HAP-1 (cell line): ENCODE measurements around the gene PABPN1L.

ENCODE experiments used
- DNase-seq, 2 experiments: peaks; one replicate each; pipeline ENCODE4 v3.0.0-alpha.2; 2016 to 2020; ENCODE audit warnings: low spot score in 2 of 2
- H3K27me3 ChIP-seq: fragments of 250-450 bp; sonication (Bioruptor Pico); 2 replicates; pipeline ENCODE4 v1.5.1; 2020; ENCODE audit warnings: low read depth, mild to moderate bottlenecking, moderate library complexity
- H3K36me3 ChIP-seq: fragments of 250-450 bp; sonication (Bioruptor Pico); replicated peaks from 2 replicates; pipeline ENCODE4 v1.5.1; 2020; ENCODE audit warnings: mild to moderate bottlenecking
- H3K4me1 ChIP-seq: fragments of 250-450 bp; sonication (Bioruptor Pico); 2 replicates; pipeline ENCODE4 v1.5.1; 2020; ENCODE audit warnings: mild to moderate bottlenecking
- H3K4me3 ChIP-seq: fragments of 250-450 bp; sonication (Bioruptor Pico); 2 replicates; pipeline ENCODE4 v1.5.1; 2020; ENCODE audit warnings: mild to moderate bottlenecking, moderate library complexity
- H3K9me3 ChIP-seq: fragments of 250-450 bp; sonication (Bioruptor Pico); 2 replicates; pipeline ENCODE4 v1.5.1; 2020; ENCODE audit warnings: mild to moderate bottlenecking, moderate library complexity
- in situ Hi-C: fragments of 300-500 bp; cut with MboI; formaldehyde crosslinking; loops from 3 replicates; pipeline ENCODE4 v1.14.3; 2020; ENCODE audit warnings: low sequenced_read_pairs, inconsistent platforms, mixed read lengths

The PABPN1L gene

DNA sequence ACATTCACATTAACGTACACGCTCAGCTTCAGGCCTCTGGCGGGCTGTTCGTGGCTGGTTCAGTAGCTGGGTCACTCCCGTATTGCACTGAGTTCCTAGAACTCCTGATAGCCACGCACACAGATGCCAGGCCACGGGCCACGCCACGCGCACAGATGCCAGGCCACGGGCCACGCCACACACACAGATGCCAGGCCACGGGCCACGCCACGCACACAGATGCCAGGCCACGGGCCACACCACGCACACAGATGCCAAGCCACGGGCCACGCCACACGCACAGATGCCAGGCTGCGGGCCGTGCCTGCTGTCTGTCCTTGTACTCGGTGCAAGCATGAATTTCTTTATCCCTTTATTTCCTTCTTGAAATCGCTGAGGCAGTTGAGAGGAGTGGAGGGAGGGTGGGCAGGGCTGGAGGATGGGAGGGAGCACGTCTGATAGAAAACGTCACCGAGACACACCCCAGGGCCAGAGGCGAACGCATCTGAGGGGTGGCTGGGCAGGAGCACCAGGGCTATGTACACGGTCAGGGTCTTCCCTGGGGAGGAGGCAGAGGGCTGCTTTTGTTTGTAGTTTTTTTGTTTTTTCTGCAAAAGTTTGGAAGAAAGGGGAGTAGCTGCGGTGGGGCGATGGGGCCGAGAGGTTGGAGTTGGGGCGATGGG, 8.6 kb upstream of the PABPN1L start:
- in situ Hi-C loops, result no loop called here
- no peak for DNase-seq
- Histone ChIP-seq H3K4me1 (no peaks in the 10 kb centered on the region), H3K9me3 (no peaks in the 10 kb centered on the region), H3K36me3 (no peaks in the 10 kb centered on the region), H3K4me3 (no peak overlapping the region), H3K27me3 (peaks cover 22% of the 10 kb centered on the region)

DNA sequence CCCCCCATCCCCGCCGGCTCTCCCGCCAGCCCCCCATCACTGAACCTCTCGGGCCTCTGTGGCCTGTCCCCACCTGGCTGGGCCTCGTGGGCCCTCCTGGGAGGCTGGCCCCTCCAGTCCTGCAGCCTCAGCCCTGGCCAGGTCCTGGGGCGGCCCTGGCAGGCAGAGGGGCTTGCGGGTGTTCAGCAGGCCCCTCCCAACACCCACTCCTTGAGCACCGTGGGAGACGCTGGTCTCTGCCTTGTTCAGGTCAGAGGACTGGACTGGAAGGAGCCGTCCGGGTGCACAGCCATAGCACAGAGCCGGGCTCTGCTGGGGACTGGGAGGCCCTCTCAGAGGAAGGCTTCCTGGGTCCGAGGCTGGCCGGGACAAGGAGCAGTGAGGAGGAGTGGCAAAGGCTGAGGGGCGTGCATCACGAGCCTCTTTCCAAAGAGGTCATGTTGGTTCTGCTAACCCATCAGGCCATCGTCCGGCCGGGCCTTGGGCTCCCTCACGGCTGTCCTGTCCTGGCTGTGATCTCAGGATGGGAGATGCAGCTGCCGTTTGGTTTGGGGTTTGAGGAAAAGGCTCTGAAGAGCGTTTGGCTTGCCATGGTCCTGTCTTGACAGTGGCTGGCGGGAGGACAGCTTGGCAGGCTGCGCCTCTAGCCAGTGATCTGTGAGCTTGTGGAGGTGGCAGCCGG, 6.3 kb upstream of the PABPN1L start:
- no peak for DNase-seq
- Histone ChIP-seq H3K4me1 (no peaks in the 10 kb centered on the region), H3K27me3 (peaks cover 33% of the 10 kb centered on the region), H3K9me3 (no peaks in the 10 kb centered on the region), H3K4me3 (no peak overlapping the region), H3K36me3 (no peaks in the 10 kb centered on the region)
- in situ Hi-C loops, result no loop called here

- DNase-seq, result no peak
- H3K4me1 ChIP-seq, result no peaks in the 10 kb centered on the region
- H3K4me3 ChIP-seq, result no peak overlapping the region
- in situ Hi-C loops, result no loop called here
- H3K9me3 ChIP-seq, result no peaks in the 10 kb centered on the region
- peaks cover 36% of the 10 kb centered on the region for H3K27me3 ChIP-seq
- no peaks in the 10 kb centered on the region for H3K36me3 ChIP-seq
Observed at GRCh38 chr16:88871730-88872416, 5.4 kb upstream of the PABPN1L start.

GRCh38 chr16:88871349-88871702, 4.9 kb upstream of the PABPN1L start:
- Histone ChIP-seq H3K4me3 (no peak overlapping the region), H3K36me3 (no peaks in the 10 kb centered on the region), H3K4me1 (no peaks in the 10 kb centered on the region), H3K9me3 (no peaks in the 10 kb centered on the region), H3K27me3 (peaks cover 36% of the 10 kb centered on the region)
- no peak for DNase-seq
- in situ Hi-C loops, result no loop called here

DNA sequence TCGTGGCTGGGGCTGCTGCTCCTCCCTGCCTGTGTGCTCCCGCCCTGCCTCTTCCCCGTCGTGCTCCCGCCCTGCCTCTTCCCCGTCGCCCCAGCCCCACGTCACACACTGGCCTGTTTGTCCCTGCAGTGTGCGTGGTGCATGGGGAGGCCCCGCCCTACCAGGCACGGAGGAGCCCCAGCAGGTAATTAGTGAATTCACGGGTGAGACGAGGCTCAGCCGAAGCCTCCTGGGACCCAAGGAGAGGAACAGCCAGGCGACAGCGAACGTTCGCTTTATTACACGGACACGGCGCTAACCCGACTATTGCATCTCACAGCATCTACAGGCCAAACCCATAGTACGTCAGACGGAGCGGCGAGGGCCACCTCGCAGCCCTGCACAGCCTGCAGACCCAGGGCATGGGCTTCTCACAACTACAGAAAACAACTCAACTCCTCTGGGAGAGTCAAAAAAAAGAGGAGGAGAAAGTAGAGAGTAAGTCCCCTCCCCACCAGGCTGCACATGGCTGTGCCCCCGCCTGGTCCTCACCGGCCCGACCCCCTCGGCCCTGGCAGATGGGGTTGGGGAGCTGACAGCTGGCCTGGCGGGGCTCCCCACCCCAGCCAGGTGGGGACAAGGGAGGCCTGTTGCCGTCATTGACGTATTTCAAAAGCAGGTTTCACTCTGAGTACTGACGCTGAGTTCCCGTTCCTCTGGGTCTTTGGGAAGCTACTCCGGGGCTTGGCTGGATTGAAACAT, 4.3 kb upstream of the PABPN1L start:
- no peaks in the 10 kb centered on the region for H3K9me3 ChIP-seq
- H3K36me3 ChIP-seq, result no peaks in the 10 kb centered on the region
- in situ Hi-C loops, result no loop called here
- no peak for DNase-seq
- peaks cover 31% of the 10 kb centered on the region for H3K27me3 ChIP-seq
- H3K4me3 ChIP-seq, result no peak overlapping the region
- H3K4me1 ChIP-seq, result no peaks in the 10 kb centered on the region

DNA sequence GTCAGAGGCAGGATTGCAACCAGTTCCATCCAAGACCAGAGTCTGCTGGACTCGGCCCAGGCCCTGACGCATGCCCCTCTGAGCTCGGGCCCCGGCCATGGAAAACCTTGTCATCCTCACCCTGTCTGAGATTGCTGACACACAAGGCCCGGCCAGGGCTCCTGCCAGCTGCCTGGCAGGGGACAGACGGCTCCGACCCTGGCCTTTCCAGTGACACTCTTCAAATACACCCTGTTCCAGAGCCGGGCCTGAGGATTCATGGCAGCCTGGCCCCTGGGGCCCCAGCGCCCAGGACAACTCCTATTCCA, 3.2 kb upstream of the PABPN1L start:
- no peak for DNase-seq
- no peaks in the 10 kb centered on the region for H3K36me3 ChIP-seq
- in situ Hi-C loops, result no loop called here
- H3K9me3 ChIP-seq, result no peaks in the 10 kb centered on the region
- no peak overlapping the region for H3K4me3 ChIP-seq
- no peaks in the 10 kb centered on the region for H3K4me1 ChIP-seq
- peaks cover 31% of the 10 kb centered on the region for H3K27me3 ChIP-seq

- no peaks in the 10 kb centered on the region for H3K36me3 ChIP-seq
- in situ Hi-C loops, result no loop called here
- H3K9me3 ChIP-seq, result no peaks in the 10 kb centered on the region
- no peak overlapping the region for H3K4me3 ChIP-seq
- H3K27me3 ChIP-seq, result peaks cover 31% of the 10 kb centered on the region
- H3K4me1 ChIP-seq, result no peaks in the 10 kb centered on the region
- no peak for DNase-seq
Observed at GRCh38 chr16:88868974-88869672, 2.7 kb upstream of the PABPN1L start.

DNA sequence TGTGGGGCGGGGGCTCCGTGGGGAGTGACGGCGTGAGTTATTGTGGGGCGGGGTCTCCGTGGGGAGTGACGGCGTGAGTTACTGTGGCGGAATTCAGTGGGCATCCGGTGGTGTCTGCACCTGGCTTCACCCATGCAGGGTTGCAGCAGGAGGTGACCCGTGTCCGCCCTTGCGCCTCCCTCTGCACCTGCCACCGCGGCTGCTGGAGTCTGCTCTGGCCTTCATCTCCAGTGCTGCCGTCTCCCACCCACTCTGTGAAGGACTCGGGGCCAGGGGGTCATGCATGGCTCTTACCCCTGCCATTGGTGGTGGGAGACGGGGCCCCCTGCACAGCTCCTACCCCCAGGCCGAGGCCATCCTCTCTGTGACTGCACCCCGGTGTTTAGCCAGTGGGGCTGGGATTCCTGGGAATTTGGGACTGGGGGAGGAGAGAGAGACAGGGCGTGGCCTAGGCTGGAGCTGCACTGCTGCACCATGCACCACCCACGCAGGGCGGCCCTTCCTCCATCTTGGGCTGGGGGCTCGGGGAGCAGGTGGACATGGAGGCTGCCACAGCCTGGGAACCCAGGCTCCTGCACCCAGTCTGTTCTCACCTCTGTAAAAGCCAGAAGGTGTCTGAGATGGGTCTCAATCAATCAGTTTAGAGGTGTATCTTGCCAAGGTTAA, 1.3 kb upstream of the PABPN1L start:
- Histone ChIP-seq H3K9me3 (no peaks in the 10 kb centered on the region), H3K4me3 (no peak overlapping the region), H3K36me3 (no peaks in the 10 kb centered on the region), H3K27me3 (peaks cover 28% of the 10 kb centered on the region), H3K4me1 (no peaks in the 10 kb centered on the region)
- in situ Hi-C loops, result no loop called here
- no peak for DNase-seq

- Histone ChIP-seq H3K4me3 (no peak overlapping the region), H3K36me3 (peaks cover 2% of the 10 kb centered on the region), H3K4me1 (no peaks in the 10 kb centered on the region), H3K9me3 (no peaks in the 10 kb centered on the region), H3K27me3 (peaks cover 21% of the 10 kb centered on the region)
- in situ Hi-C loops, result no loop called here
- no peak for DNase-seq
Observed at GRCh38 chr16:88865742-88866141, 718 bp downstream of the PABPN1L start.

- H3K9me3 ChIP-seq, result no peaks in the 10 kb centered on the region
- H3K4me1 ChIP-seq, result no peaks in the 10 kb centered on the region
- in situ Hi-C loops, result no loop called here
- peaks cover 16% of the 10 kb centered on the region; the same call in 1 of the 2 replicates for H3K27me3 ChIP-seq
- DNase-seq, result no peak
- no peak overlapping the region for H3K4me3 ChIP-seq
- peaks cover 7% of the 10 kb centered on the region for H3K36me3 ChIP-seq
Observed at GRCh38 chr16:88865310-88865709, 1.1 kb downstream of the PABPN1L start.

- DNase-seq, result no peak
- no peaks in the 10 kb centered on the region for H3K4me1 ChIP-seq
- in situ Hi-C loops, result no loop called here
- no peaks in the 10 kb centered on the region for H3K9me3 ChIP-seq
- no peak overlapping the region for H3K4me3 ChIP-seq
- H3K27me3 ChIP-seq, result peaks cover 11% of the 10 kb centered on the region; the same call in 1 of the 2 replicates
- H3K36me3 ChIP-seq, result peaks cover 15% of the 10 kb centered on the region
Observed at GRCh38 chr16:88864521-88864920, 1.9 kb downstream of the PABPN1L start.

- H3K4me1 ChIP-seq, result no peaks in the 10 kb centered on the region
- peaks cover 19% of the 10 kb centered on the region for H3K36me3 ChIP-seq
- no peaks in the 10 kb centered on the region for H3K9me3 ChIP-seq
- H3K27me3 ChIP-seq, result peaks cover 7% of the 10 kb centered on the region; the same call in 1 of the 2 replicates
- H3K4me3 ChIP-seq, result no peak overlapping the region
- in situ Hi-C loops, result no loop called here
- no peak for DNase-seq
Observed at GRCh38 chr16:88864099-88864498, 2.4 kb downstream of the PABPN1L start.

DNA sequence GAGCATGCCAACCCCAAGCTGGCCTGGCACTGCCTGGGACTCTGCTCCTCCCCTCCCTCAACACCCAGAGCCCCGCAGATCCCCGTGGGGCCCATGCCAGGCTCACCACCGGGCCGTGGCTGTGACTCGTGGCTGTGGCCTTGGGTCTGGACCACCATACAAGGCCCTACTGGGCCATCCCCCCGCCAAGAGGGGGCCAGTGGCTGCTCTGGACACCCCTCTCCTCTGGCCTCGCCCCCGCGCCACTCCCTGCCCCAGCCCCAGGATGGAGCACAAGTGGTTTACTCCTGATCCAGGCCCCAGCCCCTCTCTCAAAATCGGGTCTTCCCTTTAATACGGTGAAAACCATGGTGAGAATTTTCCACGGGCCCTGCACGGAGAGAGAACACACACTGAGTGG, 3.0 kb downstream of the PABPN1L start:
- H3K27me3 ChIP-seq, result peaks cover 2% of the 10 kb centered on the region; the same call in 1 of the 2 replicates
- in situ Hi-C loops, result no loop called here
- H3K9me3 ChIP-seq, result no peaks in the 10 kb centered on the region
- peaks cover 22% of the 10 kb centered on the region for H3K36me3 ChIP-seq
- no peak overlapping the region for H3K4me3 ChIP-seq
- no peak for DNase-seq
- H3K4me1 ChIP-seq, result no peaks in the 10 kb centered on the region
